CD4-positive, CD25-positive, alpha-beta regulatory T cell (primary cell): ENCODE data around the gene ZNF25. TPM values are rescaled to one million over a fixed set of nuclear protein-coding genes. Genes with fewer than 3 reads are reported as not detected.
"Not testable (repeated sequence)": the region's sequence is repeated elsewhere in the genome, so short reads cannot be mapped to it uniquely, and the experiment has no call there.

Source experiments
- ATAC-seq, 2 donors: fragments of 150-1000 bp; cut with Tn5 transposase; one replicate each; pipeline ENCODE4 v1.10.0; 2021; ENCODE audit warnings: low read depth in 2 of 2, moderate number of reproducible peaks in 2 of 2, moderate library complexity in 1 of 2
- DNase-seq, 3 donors: peaks; one replicate each; pipeline versions ENCODE4 v3.0.0 to v3.0.0-alpha.2; 2012 to 2022; ENCODE audit warnings: mixed read lengths in 1 of 3
- H3K27ac ChIP-seq: one replicate; pipeline ENCODE4 v1.7.0; 2013; ENCODE audit warnings: mild to moderate bottlenecking, low read length; ENCODE audit not compliant: insufficient read depth, poor library complexity, severe bottlenecking
- H3K27me3 ChIP-seq: one replicate; pipeline ENCODE4 v1.7.0; 2013; ENCODE audit warnings: low read length; ENCODE audit not compliant: control insufficient read depth, insufficient read depth
- H3K36me3 ChIP-seq: one replicate; pipeline ENCODE4 v1.7.0; 2013; ENCODE audit warnings: mild to moderate bottlenecking, low read length, moderate library complexity; ENCODE audit not compliant: control insufficient read depth, insufficient read depth
- H3K4me1 ChIP-seq: 2 replicates; pipeline ENCODE4 v1.7.0; 2013; ENCODE audit warnings: mild to moderate bottlenecking, low read length; ENCODE audit not compliant: insufficient read depth, control insufficient read depth, poor library complexity, severe bottlenecking
- H3K4me3 ChIP-seq: one replicate; pipeline ENCODE4 v1.7.0; 2013; ENCODE audit warnings: low read depth, mild to moderate bottlenecking, low read length, moderate library complexity
- H3K9me3 ChIP-seq, 2 experiments: 1 replicate in 1 of 2; 2 replicates in 1 of 2; pipeline ENCODE4 v1.7.0; 2013; ENCODE audit warnings: low read length in 2 of 2, mild to moderate bottlenecking in 1 of 2, moderate library complexity in 1 of 2; ENCODE audit not compliant: control insufficient read depth in 2 of 2
- H3K27ac Mint-ChIP-seq, 3 donors: one replicate each; pipeline ENCODE4 v1.8.0; 2020 to 2022; ENCODE audit warnings: mild to moderate bottlenecking in 3 of 3, mixed read lengths in 3 of 3, moderate library complexity in 2 of 3
- H3K27me3 Mint-ChIP-seq: one replicate; pipeline ENCODE4 v1.8.0; 2022; ENCODE audit warnings: mild to moderate bottlenecking, mixed read lengths
- H3K36me3 Mint-ChIP-seq: one replicate; pipeline ENCODE4 v1.8.0; 2020; ENCODE audit warnings: mixed read lengths
- H3K4me1 Mint-ChIP-seq, 4 donors: one replicate each; pipeline ENCODE4 v1.8.0; 2020 to 2022; ENCODE audit warnings: mixed read lengths in 4 of 4, mild to moderate bottlenecking in 1 of 4
- H3K4me3 Mint-ChIP-seq, 4 donors: one replicate each; pipeline ENCODE4 v1.8.0; 2020 to 2022; ENCODE audit warnings: mild to moderate bottlenecking in 4 of 4, mixed read lengths in 4 of 4, moderate library complexity in 3 of 4
- H3K9me3 Mint-ChIP-seq, 7 donors: one replicate each; pipeline ENCODE4 v1.8.0; 2020 to 2022; ENCODE audit warnings: mixed read lengths in 7 of 7, mild to moderate bottlenecking in 3 of 7, moderate library complexity in 2 of 7
- polyA plus RNA-seq, 4 donors: library from polyadenylated mRNA; unstranded; fragments of 300-500 nt; fragmentation: Illumina TruSeq; gene quantifications; one replicate each; pipeline ENCODE4 v1.2.3, GENCODE V29; 2021
- total RNA-seq: library from RNA; stranded (reverse); gene quantifications from one replicate; pipeline ENCODE4 v1.2.3, GENCODE V29; 2022

The ZNF25 gene
- total and polyA plus RNA-seq, 5 donors from 2014 or later = 3.0 to 5.9 (median 5.4) TPM

GRCh38 chr10:38003588-38003987 is 27.1 kb upstream of the ZNF25 start:
- Mint-ChIP-seq H3K4me1 (peaks cover 0 to 2% (median 0%) of the 10 kb centered on the region in 4 donors), H3K4me3 (no peak overlapping the region), H3K27me3 (no peaks in the 10 kb centered on the region), H3K9me3 (no peaks in the 10 kb centered on the region), H3K27ac (no peak overlapping the region), H3K36me3 (no peaks in the 10 kb centered on the region)
- H3K4me1 ChIP-seq = no peaks in the 10 kb centered on the region
- H3K9me3 ChIP-seq = no peaks in the 10 kb centered on the region
- DNase-seq (no peak), ATAC-seq (no peak)
- H3K4me3 ChIP-seq = no peak overlapping the region
- H3K36me3 ChIP-seq = no peaks in the 10 kb centered on the region
- H3K27me3 ChIP-seq = no peaks in the 10 kb centered on the region
- no peak overlapping the region for H3K27ac ChIP-seq

DNA sequence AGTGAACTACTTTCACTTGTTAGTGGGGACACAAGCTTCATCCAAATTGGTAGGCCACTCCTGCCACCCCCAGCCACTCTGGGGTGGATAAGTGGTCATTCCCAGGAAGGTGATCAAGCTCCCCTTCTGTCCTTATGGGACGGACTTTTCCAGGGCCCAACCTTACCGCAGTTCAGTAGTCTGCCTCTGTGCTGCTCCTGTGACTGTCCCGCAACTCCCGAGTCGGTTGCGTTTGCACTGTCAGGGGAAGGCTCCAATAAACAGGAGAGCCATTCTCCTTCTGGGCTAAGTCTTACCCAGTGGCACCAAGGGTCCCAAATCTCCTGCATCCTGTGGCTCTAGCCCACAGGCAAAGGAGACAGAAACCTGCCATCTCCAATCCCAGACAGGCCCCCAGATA is 26.6 kb upstream of the ZNF25 start:
- ATAC-seq (no peak), DNase-seq (no peak)
- Mint-ChIP-seq H3K27me3 (no peaks in the 10 kb centered on the region), H3K4me3 (no peak overlapping the region), H3K9me3 (no peaks in the 10 kb centered on the region), H3K36me3 (no peaks in the 10 kb centered on the region), H3K27ac (no peak overlapping the region), H3K4me1 (peaks cover 0 to under 1% (median 0%) of the 10 kb centered on the region in 4 donors)
- no peaks in the 10 kb centered on the region for H3K4me1 ChIP-seq
- no peaks in the 10 kb centered on the region for H3K36me3 ChIP-seq
- H3K27ac ChIP-seq = no peak overlapping the region
- no peaks in the 10 kb centered on the region for H3K9me3 ChIP-seq
- H3K4me3 ChIP-seq = no peak overlapping the region
- no peaks in the 10 kb centered on the region for H3K27me3 ChIP-seq

DNA sequence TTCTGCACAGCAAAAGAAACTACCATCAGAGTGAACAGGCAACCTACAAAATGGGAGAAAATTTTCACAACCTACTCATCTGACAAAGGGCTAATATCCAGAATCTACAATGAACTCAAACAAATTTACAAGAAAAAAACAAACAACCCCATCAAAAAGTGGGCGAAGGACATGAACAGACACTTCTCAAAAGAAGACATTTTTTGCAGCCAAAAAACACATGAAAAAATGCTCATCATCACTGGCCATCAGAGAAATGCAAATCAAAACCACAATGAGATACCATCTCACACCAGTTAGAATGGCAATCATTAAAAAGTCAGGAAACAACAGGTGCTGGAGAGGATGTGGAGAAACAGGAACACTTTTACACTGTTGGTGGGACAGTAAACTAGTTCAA is 24.0 kb upstream of the ZNF25 start:
- not testable (repeated sequence) for H3K27me3 ChIP-seq, H3K36me3 ChIP-seq, H3K27ac Mint-ChIP-seq, H3K27ac ChIP-seq, H3K9me3 ChIP-seq, H3K4me1 ChIP-seq, DNase-seq, H3K27me3 Mint-ChIP-seq, H3K4me1 Mint-ChIP-seq, H3K4me3 ChIP-seq, ATAC-seq, H3K9me3 Mint-ChIP-seq, H3K36me3 Mint-ChIP-seq, H3K4me3 Mint-ChIP-seq

DNA sequence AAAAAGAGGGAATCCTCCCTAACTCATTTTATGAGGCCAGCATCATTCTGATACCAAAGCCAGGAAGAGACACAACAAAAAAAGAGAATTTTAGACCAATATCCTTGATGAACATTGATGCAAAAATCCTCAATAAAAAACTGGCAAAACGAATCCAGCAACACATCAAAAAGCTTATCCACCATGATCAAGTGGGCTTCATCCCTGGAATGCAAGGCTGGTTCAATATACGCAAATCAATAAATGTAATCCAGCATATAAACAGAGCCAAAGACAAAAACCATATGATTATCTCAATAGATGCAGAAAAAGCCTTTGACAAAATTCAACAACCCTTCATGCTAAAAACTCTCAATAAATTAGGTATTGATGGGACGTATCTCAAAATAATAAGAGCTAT is 22.5 kb upstream of the ZNF25 start:
- not testable (repeated sequence) for H3K4me1 Mint-ChIP-seq, H3K36me3 ChIP-seq, ATAC-seq, H3K27me3 ChIP-seq, H3K9me3 ChIP-seq, H3K27ac Mint-ChIP-seq, H3K36me3 Mint-ChIP-seq, DNase-seq, H3K4me3 Mint-ChIP-seq, H3K27me3 Mint-ChIP-seq, H3K4me3 ChIP-seq, H3K4me1 ChIP-seq, H3K9me3 Mint-ChIP-seq, H3K27ac ChIP-seq

- no peaks in the 10 kb centered on the region for H3K9me3 Mint-ChIP-seq
- H3K4me3 Mint-ChIP-seq = no peak overlapping the region
- no peak overlapping the region for H3K27ac Mint-ChIP-seq
- no peaks in the 10 kb centered on the region for H3K9me3 ChIP-seq
- H3K4me3 ChIP-seq = no peak overlapping the region
- no peaks in the 10 kb centered on the region for H3K27me3 ChIP-seq
- ATAC-seq (no peak), DNase-seq (no peak)
- H3K4me1 Mint-ChIP-seq = no peaks in the 10 kb centered on the region
- H3K36me3 Mint-ChIP-seq = no peaks in the 10 kb centered on the region
- H3K27me3 Mint-ChIP-seq = peaks cover 4% of the 10 kb centered on the region
- H3K36me3 ChIP-seq = no peaks in the 10 kb centered on the region
- H3K4me1 ChIP-seq = no peaks in the 10 kb centered on the region
- no peak overlapping the region for H3K27ac ChIP-seq
These were observed 15.6 kb upstream of the ZNF25 start for GRCh38 chr10:37992083-37992482.

- Mint-ChIP-seq H3K9me3 (no peaks in the 10 kb centered on the region), H3K27ac (no peak overlapping the region), H3K27me3 (peaks cover 4% of the 10 kb centered on the region), H3K36me3 (no peaks in the 10 kb centered on the region), H3K4me1 (no peaks in the 10 kb centered on the region), H3K4me3 (no peak overlapping the region)
- Histone ChIP-seq H3K27me3 (no peaks in the 10 kb centered on the region), H3K27ac (no peak overlapping the region), H3K4me1 (no peaks in the 10 kb centered on the region), H3K4me3 (no peak overlapping the region), H3K36me3 (no peaks in the 10 kb centered on the region), H3K9me3 (no peaks in the 10 kb centered on the region)
- DNase-seq (no peak), ATAC-seq (no peak)
These were observed 15.2 kb upstream of the ZNF25 start for GRCh38 chr10:37991655-37992054.

DNA sequence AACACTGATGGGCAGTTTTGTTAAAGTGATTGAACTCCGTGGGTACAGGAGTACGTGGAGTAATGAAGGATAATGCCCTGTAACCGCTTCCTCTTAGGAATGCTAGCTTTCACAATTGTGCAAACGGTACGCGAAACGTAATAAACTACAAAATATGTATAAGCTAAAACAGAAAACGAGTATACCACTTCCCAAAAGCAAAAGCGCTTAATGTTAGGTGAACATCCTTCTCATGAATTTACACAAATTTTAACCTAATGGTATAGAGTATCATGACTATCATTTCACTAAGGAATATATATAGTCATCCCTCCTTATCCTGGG is 395 bp upstream of the ZNF25 start:
- H3K4me3 Mint-ChIP-seq = peak overlapping the region; percentile 91 to 97 (median 92)
- DNase-seq (no peak), ATAC-seq (no peak)
- H3K4me1 Mint-ChIP-seq = peaks cover 10 to 38% (median 26%) of the 10 kb centered on the region in 4 donors
- Histone ChIP-seq H3K27ac (peak overlapping the region; percentile 95), H3K36me3 (no peaks in the 10 kb centered on the region), H3K4me3 (peak overlapping the region; percentile 97), H3K4me1 (peaks cover 13% of the 10 kb centered on the region), H3K27me3 (no peaks in the 10 kb centered on the region), H3K9me3 (no peaks in the 10 kb centered on the region)
- no peaks in the 10 kb centered on the region for H3K9me3 Mint-ChIP-seq
- H3K36me3 Mint-ChIP-seq = peaks cover 6% of the 10 kb centered on the region
- peaks cover 14% of the 10 kb centered on the region for H3K27me3 Mint-ChIP-seq
- peak overlapping the region; percentile 54 to 98 (median 97) for H3K27ac Mint-ChIP-seq

GRCh38 chr10:37975401-37975991 is 951 bp downstream of the ZNF25 start:
- peak overlapping the region; percentile 95 for H3K27ac ChIP-seq

More at GRCh38 chr10:37975401-37975991, 951 bp downstream of the ZNF25 start:
- Histone ChIP-seq H3K4me3 (peak overlapping the region; percentile 93), H3K27me3 (no peaks in the 10 kb centered on the region), H3K36me3 (peaks cover 7% of the 10 kb centered on the region), H3K9me3 (no peaks in the 10 kb centered on the region), H3K4me1 (peaks cover 13% of the 10 kb centered on the region)
- H3K27ac Mint-ChIP-seq = peak overlapping the region; percentile 91 to 98 (median 97)
- no peaks in the 10 kb centered on the region for H3K9me3 Mint-ChIP-seq
- peaks cover 9% of the 10 kb centered on the region for H3K36me3 Mint-ChIP-seq
- H3K27me3 Mint-ChIP-seq = peaks cover 14% of the 10 kb centered on the region
- DNase-seq = peak in 2 of 3 donors; percentile 17 to 54
- peaks cover 10 to 38% (median 29%) of the 10 kb centered on the region in 4 donors for H3K4me1 Mint-ChIP-seq
- H3K4me3 Mint-ChIP-seq = peak overlapping the region; percentile 91 to 97 (median 92)
- no peak for ATAC-seq
